Left hindlimb (tissue), 1 donor: ENCODE measurements around the gene C22orf39.

Experiments
- DNase-seq: peaks from one replicate; pipeline ENCODE4 v3.0.0-alpha.2; 2018

C22orf39 gene

DNA sequence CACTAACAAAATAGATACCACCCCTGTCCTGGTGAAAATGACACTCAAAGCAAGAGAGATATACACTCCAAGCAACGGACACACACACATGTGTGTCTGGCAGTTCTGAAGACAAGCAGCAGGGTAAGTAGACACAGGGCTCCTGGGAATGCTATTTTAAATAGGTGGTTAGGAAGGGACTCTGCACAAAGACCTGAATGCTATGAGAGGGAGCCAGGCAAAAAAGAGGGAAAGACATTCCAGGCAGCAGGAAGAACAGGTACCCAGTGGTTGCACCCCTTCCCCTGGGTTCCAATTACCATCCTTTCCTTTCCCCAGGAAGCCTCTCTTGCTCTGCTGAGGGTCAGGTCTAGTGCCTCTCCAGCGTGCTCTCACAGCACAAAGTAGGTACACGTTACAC lies 28.5 kb upstream of the C22orf39 start:
- DNase-seq, result no peak

DNA sequence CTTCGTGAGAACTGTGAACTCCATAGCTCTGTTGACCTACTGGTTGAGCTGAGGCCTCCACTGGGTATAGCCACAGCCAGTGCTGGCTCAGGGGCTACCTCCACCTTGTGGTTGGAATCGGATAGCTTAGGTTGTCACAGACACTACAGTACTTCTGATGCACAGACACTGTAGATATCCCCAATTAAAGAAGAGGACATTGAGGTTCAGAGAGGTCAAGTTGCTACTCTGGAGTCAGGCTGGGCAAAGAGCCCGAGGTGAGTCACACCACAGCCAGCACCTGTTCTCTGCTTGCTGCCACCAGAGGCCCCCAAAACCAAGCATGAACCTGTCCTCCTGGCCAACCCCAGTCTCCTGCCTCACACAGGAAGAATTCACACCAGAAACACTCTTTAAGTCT lies 26.1 kb upstream of the C22orf39 start:
- DNase-seq, result no peak

- no peak for DNase-seq
These were observed 24.7 kb upstream of the C22orf39 start for GRCh38 chr22:19472233-19472632.

- no peak for DNase-seq
These were observed 24.1 kb upstream of the C22orf39 start for GRCh38 chr22:19471572-19471971.

GRCh38 chr22:19470010-19470409 lies 22.5 kb upstream of the C22orf39 start:
- no peak for DNase-seq

DNA sequence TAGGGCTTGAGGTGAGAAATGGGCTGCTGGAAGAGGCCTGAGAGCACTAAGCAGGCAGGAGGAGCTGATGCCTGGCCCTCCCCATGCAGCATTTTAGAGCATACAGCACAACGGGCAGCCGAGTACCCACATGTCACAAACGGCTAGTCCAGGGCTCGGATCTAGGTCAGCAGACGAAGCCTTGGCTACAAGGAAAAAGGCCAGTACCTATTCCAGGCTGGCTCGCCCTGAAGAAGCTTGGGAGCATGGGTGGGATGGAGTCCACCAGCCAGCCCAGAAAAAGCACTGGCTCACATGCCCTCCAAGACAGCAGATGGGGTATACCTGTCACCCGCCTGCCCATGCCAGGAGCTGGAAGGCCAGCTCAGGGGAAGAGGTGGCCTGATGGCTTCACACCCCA lies 21.9 kb upstream of the C22orf39 start:
- DNase-seq, result no peak

- no peak for DNase-seq
These were observed 20.4 kb upstream of the C22orf39 start for GRCh38 chr22:19467912-19468311.

DNA sequence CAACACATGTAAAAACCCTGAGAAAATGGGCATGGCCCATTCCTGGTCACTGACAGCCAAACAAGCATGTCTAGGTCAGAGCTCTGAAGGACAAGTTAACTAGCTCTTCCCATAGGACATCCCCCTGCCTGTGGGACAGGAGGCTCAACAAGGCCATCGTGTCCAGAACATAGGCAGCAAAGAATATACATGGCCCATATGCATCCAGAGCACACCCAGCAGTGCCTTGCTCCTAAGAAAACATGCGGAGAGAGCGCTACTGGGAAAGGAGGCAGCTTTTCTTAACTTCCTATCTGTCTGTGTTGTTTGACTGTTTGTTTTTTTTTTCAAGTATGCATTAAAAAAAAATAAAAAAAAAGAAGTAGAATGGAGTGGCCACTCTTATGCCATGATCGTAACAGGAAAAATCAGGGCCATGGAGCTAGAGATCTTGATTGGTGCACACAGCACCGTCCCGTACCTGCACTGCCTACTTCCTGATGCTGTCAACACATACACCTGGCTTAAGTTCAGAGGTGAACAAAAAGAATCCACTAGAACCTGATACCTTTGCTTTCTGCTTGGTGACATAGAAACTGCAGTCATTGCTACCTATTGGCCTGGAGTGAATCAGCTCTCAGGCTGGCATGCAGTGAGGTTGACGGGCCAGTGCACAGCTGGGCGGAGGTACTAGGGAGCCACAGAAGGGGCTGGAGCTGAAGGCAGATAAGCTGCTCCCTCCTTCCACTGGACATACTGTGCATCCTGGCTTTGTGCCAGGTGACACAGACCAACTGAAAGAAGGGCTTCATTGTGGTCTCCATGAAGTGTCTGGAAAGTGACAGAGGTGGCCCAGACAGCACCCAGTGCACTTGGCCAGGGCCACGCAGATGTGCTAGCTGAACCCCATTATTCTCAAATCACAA lies 19.6 kb upstream of the C22orf39 start:
- no peak for DNase-seq

DNA sequence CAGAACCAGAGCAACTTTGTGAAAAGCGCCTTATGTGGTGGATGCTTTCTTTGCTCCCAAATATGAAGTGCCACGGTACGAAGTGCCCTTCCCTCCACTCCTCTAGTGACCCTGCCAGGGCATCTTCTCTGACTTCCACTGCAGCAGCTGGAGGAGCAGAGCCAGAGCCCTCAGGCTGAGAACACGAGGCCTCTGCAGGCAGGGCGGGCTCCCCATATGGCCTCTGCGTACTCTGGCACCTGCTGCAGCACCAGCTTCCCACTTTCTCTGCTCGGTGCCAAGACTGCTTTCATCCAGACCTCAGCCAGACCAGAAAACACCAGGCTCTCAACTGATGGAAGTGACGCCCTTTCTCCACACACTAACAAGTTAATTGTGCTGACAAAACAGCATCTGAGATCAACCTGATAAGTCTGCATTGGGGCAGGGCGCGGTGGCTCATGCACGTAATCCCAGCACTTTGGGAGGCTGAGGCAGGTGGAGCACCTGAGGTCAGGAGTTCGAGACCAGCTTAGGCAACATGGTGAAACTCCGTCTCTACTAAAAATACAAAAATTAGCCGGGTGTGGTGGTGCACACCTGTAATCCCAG lies 18.7 kb upstream of the C22orf39 start:
- no peak for DNase-seq

DNA sequence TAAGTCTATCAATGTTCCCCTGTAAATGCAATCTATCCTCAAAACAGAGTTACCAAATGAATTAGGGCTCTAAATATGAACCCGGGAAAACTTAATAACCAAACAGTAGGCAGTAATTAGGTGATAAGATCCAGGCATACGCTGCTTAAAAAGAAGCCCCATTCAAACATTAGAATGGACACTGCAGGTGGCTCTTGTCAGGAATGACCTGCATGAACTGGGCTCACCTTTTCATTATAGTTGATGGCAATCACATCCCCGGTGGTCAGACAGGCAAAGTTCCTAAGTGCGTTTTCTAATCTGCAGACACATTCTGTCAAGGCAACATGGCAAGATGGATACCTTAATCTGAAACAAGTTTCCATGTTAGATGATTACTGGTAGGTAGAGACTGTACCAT lies 17.5 kb upstream of the C22orf39 start:
- no peak for DNase-seq

DNA sequence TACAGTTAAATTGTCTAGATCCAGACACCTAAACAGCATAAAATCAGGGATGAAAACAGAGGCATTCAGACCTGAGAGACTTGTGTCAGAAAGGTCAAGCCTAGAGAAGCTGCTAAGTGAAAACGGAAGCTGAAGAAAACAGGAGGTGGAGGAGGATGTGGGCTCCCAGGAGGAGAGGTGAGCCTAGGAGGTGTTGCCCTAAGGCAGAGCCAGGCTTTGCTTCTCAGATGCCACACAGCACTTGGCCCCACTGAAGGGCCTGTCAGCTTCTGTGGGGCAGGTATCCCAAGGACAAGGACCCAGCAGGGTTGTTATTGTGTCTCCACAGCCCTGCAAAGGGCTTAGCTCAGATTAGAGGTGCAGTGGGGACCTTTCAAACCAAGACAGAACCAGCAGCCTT lies 17.0 kb upstream of the C22orf39 start:
- no peak for DNase-seq

- no peak for DNase-seq
These were observed 16.3 kb upstream of the C22orf39 start for GRCh38 chr22:19463491-19464469.

DNA sequence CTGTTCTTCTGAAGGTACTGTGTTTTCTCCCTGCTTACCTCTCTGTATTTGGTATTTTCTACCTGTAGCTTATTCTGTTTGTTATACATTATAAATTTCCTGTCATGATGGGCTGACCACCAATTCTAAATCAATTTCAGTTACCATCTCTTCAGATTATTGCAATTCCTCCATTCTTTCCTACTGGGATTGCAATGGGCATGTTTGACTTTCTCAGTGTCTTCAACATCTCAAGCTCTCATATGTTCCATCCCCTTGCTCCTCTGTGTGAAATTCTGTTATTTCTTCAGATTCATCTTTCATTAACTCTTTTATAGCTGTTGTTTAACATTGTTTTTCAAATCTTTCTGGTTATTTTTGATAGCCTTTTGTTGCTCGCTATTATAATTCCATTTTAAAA lies 15.5 kb upstream of the C22orf39 start:
- no peak for DNase-seq

- DNase-seq, result no peak
These were observed 14.0 kb upstream of the C22orf39 start for GRCh38 chr22:19461506-19461905.

GRCh38 chr22:19460036-19460435 lies 12.5 kb upstream of the C22orf39 start:
- no peak for DNase-seq

DNA sequence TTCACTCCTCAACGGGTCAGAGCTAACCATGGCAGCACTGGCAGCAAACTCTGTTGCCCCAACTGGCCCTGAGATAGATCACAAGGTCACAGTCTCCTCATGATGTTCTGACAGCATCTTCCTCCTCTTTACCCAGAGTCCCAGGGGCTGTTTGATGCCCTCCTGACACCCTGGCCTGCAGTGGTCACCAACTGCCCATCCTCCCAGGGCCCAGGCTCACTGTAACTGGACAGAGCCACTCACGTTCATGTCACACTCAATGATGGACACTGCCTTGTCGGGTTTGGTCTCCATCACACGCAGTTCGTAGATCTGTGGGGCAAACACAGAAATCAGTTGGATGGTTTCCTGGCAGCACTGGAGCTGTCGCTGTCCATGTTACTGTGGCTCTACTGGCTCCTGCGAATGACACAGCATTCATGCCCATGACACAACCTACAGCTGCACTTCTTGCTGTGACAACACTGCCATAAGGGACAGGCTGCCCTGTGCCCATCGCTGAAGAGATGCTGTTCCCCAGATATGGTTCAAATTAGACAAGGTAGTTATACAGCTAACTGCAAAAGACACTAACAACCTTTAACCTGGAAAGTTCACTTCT lies 10.4 kb upstream of the C22orf39 start:
- no peak for DNase-seq

GRCh38 chr22:19456541-19456940 lies 9.0 kb upstream of the C22orf39 start:
- no peak for DNase-seq

GRCh38 chr22:19455585-19456370 lies 8.3 kb upstream of the C22orf39 start:
- no peak for DNase-seq

DNA sequence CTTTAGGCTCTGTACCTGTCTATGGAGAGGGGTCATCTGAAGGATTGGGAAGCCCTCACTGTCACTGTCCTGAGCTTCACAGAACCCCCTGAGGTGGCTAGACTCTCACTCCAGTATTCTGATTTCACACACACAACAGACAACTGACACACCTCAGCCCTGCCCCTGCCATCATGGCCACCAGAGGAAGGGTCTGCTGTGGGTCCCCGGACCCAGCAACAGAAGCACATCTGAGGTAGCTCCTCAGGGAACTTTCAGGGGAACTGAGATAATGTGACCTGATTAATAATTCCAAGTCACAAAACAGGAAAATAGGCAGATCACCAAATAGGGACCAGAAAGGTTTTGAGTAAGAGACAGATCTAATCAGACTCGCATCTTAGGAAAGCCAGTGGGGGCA lies 7.5 kb upstream of the C22orf39 start:
- DNase-seq, result no peak

GRCh38 chr22:19454156-19454555 lies 6.6 kb upstream of the C22orf39 start:
- no peak for DNase-seq

DNA sequence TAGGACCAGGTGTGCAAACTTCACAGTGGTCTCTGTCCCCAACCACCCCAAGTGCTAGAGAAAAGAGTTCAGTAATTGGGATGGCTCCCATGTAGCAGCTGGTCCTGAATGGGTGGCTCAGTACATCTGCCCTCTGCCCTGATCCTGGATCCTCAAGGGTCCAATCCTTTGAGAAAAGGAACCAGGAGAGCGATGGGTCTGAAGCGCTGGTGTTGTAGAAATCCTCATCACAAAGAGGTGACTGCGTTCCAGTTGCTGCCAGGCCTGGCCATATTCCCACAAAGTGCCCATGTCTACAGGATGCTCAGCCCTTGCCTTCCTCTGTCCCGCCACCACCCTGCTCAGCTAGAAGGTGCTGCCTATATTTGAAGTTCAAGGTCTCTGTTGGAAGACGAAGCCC lies 6.2 kb upstream of the C22orf39 start:
- DNase-seq, result no peak

- DNase-seq, result no peak
These were observed 4.1 kb upstream of the C22orf39 start for GRCh38 chr22:19451570-19451969.
